Fibroblast of lung (primary cell): ENCODE measurements around the gene GARIN5B. TPM values are rescaled to one million over a fixed set of nuclear protein-coding genes. Genes with fewer than 3 reads are reported as not detected.

Experiments
- DNase-seq, 2 donors: peaks; one replicate each; pipeline versions ENCODE4 v3.0.0 to v3.0.0-alpha.2; 2010; ENCODE audit warnings: low read depth in 2 of 2
- H2AFZ ChIP-seq: 2 replicates; pipeline ENCODE4 v1.5.1; 2012; ENCODE audit warnings: low read length, control low read depth, inconsistent platforms
- H3K27ac ChIP-seq: 2 replicates; pipeline ENCODE4 v1.5.1; 2011; ENCODE audit warnings: low read length, control low read depth; ENCODE audit not compliant: insufficient read depth
- H3K27me3 ChIP-seq: 2 replicates; pipeline ENCODE4 v1.5.1; 2011; ENCODE audit warnings: mild to moderate bottlenecking, low read length; ENCODE audit not compliant: control insufficient read depth, insufficient read depth
- H3K36me3 ChIP-seq: 2 replicates; pipeline ENCODE4 v1.5.1; 2011; ENCODE audit warnings: low read length; ENCODE audit not compliant: control insufficient read depth, insufficient read depth
- H3K4me1 ChIP-seq: 2 replicates; pipeline ENCODE4 v1.5.1; 2011; ENCODE audit warnings: low read length; ENCODE audit not compliant: control insufficient read depth, insufficient read depth; ENCODE audit errors: extremely low read depth
- H3K4me2 ChIP-seq: 2 replicates; pipeline ENCODE4 v1.5.1; 2011; ENCODE audit warnings: low read length, control low read depth; ENCODE audit not compliant: insufficient read depth; ENCODE audit errors: extremely low read depth
- H3K4me3 ChIP-seq, 4 experiments: fragments of 200-600 bp in 1 of 4; sonication (generic) in 1 of 4; replicated peaks in 1 of 4; 2 replicates each; pipeline ENCODE4 v1.5.1; 2011 to 2016; ENCODE audit warnings: low read length in 4 of 4, low read depth in 3 of 4, mild to moderate bottlenecking in 3 of 4, control low read depth in 2 of 4, inconsistent platforms in 1 of 4, mixed read lengths in 1 of 4; ENCODE audit not compliant: insufficient read depth in 1 of 4; ENCODE audit errors: control extremely low read depth in 1 of 4
- H3K79me2 ChIP-seq: 2 replicates; pipeline ENCODE4 v1.5.1; 2012; ENCODE audit warnings: mild to moderate bottlenecking, low read length, inconsistent platforms; ENCODE audit not compliant: control insufficient read depth, insufficient read depth
- H3K9ac ChIP-seq: 2 replicates; pipeline ENCODE4 v1.5.1; 2011; ENCODE audit warnings: mild to moderate bottlenecking, low read length, control low read depth; ENCODE audit not compliant: insufficient read depth
- H3K9me3 ChIP-seq: 2 replicates; pipeline ENCODE4 v1.5.1; 2012; ENCODE audit warnings: low read depth, low read length; ENCODE audit not compliant: control insufficient read depth, insufficient read depth
- H4K20me1 ChIP-seq: 2 replicates; pipeline ENCODE4 v1.5.1; 2011; ENCODE audit warnings: low read length; ENCODE audit not compliant: control insufficient read depth, insufficient read depth; ENCODE audit errors: extremely low read depth
- CTCF ChIP-seq, 2 donors: IDR thresholded peaks in 1 of 2; conservative IDR thresholded peaks in 1 of 2; 1 replicate in 1 of 2; 2 replicates in 1 of 2; pipeline ENCODE4 v1.5.1; 2011 to 2012; ENCODE audit warnings: low read length in 2 of 2, control low read depth in 1 of 2, inconsistent platforms in 1 of 2, low read depth in 1 of 2, mild to moderate bottlenecking in 1 of 2
- EZH2 ChIP-seq: IDR thresholded peaks from 2 replicates; pipeline ENCODE4 v1.5.1; 2012; ENCODE audit warnings: low read length, control low read depth, mild to moderate bottlenecking; ENCODE audit errors: missing control alignments
- polyA plus RNA-seq, 2 donors: library from polyadenylated mRNA; depleted of rRNA in 1 of 2; stranded (reverse) in 1 of 2; unstranded in 1 of 2; fragments of >200 nt; gene quantifications; 2 replicates each; pipeline ENCODE4 v1.2.1, GENCODE V29; 2011 to 2012; ENCODE audit warnings: missing spikeins in 1 of 2
- total RNA-seq: library from RNA; depleted of rRNA; stranded (reverse); fragments of >200 nt; gene quantifications from 2 replicates; pipeline ENCODE4 v1.2.1, GENCODE V29; 2014

The GARIN5B gene
- total and polyA plus RNA-seq, 2 donors (not counting 1 experiment from before 2014, with no cell fraction given), result not detected

- H3K4me3 ChIP-seq, result no peak overlapping the region
- peaks cover 31% of the 10 kb centered on the region for H3K27me3 ChIP-seq
- no peak for TF ChIP-seq CTCF (conservative IDR thresholded peaks at IDR 0.05 in 1 of 2, IDR thresholded peaks at IDR 0.05 in 1 of 2; ENCODE audit: low read depth in 1 of 2, low read length in 2 of 2)
- no peak for TF ChIP-seq EZH2
- H3K79me2 ChIP-seq, result no peaks in the 10 kb centered on the region
- H3K9ac ChIP-seq, result no peak overlapping the region
- no peak overlapping the region for H3K4me2 ChIP-seq
- no peaks in the 10 kb centered on the region for H4K20me1 ChIP-seq
- H3K27ac ChIP-seq, result no peak overlapping the region
- no peaks in the 10 kb centered on the region for H3K36me3 ChIP-seq
- no peaks in the 10 kb centered on the region for H3K9me3 ChIP-seq
- H3K4me1 ChIP-seq, result no peaks in the 10 kb centered on the region
- H2AFZ ChIP-seq, result no peak overlapping the region
- DNase-seq, result no peak
These were observed 11.0 kb downstream of the GARIN5B start for GRCh38 chr19:55352040-55352439.

- Histone ChIP-seq H3K27me3 (peaks cover 31% of the 10 kb centered on the region), H3K4me1 (peaks cover under 1% of the 10 kb centered on the region), H3K9ac (no peak overlapping the region), H4K20me1 (no peaks in the 10 kb centered on the region), H3K9me3 (no peaks in the 10 kb centered on the region), H3K36me3 (no peaks in the 10 kb centered on the region), H2AFZ (no peak overlapping the region), H3K79me2 (no peaks in the 10 kb centered on the region), H3K27ac (no peak overlapping the region), H3K4me3 (no peak overlapping the region), H3K4me2 (no peak overlapping the region)
- TF ChIP-seq CTCF (conservative IDR thresholded peaks at IDR 0.05 in 1 of 2, IDR thresholded peaks at IDR 0.05 in 1 of 2; ENCODE audit: low read depth in 1 of 2, low read length in 2 of 2) (no peak), EZH2 (no peak)
- DNase-seq, result no peak
These were observed 12.3 kb downstream of the GARIN5B start for GRCh38 chr19:55350620-55351315.

DNA sequence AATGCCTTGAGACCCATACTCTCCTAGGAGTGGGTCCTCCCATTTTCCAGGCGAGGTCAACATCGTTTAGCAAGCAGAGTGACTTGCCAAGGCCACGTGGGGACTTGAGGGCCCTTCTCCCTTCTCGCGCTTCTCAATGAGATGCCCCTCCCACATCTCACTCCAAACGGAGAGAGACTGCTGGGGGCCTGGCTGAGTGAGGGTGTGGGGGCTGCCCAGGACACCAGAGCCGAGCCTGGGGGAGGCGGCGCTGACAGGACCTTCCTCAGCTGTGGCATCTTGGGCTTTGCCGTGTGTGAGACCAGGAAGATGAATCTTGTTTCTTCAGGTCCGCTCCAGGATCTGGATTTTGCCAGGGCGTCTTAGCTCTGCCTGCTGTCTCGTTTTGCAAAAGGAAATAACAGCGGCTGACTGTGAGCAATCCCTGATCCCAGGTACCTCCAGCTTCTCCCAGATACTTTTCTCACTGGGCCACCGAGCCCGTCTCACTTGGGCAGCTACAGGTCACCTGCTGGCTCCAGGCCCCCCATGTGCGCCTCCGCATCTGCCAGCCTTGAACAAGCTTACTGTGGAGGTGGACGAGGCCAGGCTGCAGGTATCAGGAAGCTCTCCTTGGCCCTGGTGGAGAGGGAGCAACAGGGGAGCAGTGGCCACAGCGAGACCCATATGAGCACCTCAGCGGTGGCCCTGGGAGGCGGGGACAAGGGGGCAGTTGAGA lies 14.6 kb downstream of the GARIN5B start:
- no peak overlapping the region for H3K4me3 ChIP-seq
- H3K9ac ChIP-seq, result no peak overlapping the region
- no peak overlapping the region for H3K4me2 ChIP-seq

More for the DNA sequence above, 14.6 kb downstream of the GARIN5B start:
- H3K27ac ChIP-seq, result no peak overlapping the region
- no peaks in the 10 kb centered on the region for H4K20me1 ChIP-seq
- peaks cover 1% of the 10 kb centered on the region for H3K36me3 ChIP-seq
- no peak overlapping the region for H2AFZ ChIP-seq
- no peak for TF ChIP-seq CTCF (conservative IDR thresholded peaks at IDR 0.05 in 1 of 2, IDR thresholded peaks at IDR 0.05 in 1 of 2; ENCODE audit: low read depth in 1 of 2, low read length in 2 of 2)
- TF ChIP-seq EZH2, result no peak
- peaks cover 2% of the 10 kb centered on the region for H3K4me1 ChIP-seq
- no peaks in the 10 kb centered on the region for H3K9me3 ChIP-seq
- DNase-seq, result no peak
- no peaks in the 10 kb centered on the region for H3K79me2 ChIP-seq
- H3K27me3 ChIP-seq, result peaks cover 23% of the 10 kb centered on the region
